Peyer's patch (tissue), 4 donors: ENCODE measurements around the gene SIL1. TPM values are rescaled to one million over a fixed set of nuclear protein-coding genes. Genes with fewer than 3 reads are reported as not detected.

ENCODE experiments used
- DNase-seq, 3 donors: peaks; one replicate each; pipeline ENCODE4 v3.0.0-alpha.2; 2017 to 2019
- H3K27ac ChIP-seq, 4 donors: fragments of 200-600 bp; sonication (generic); one replicate each; pipeline ENCODE4 v1.5.1; 2016 to 2019
- H3K27me3 ChIP-seq, 2 donors: fragments of 200-600 bp; sonication (generic); one replicate each; pipeline ENCODE4 v1.5.1; 2019
- H3K36me3 ChIP-seq, 3 donors: fragments of 200-600 bp; sonication (generic); one replicate each; pipeline ENCODE4 v1.5.1; 2016 to 2019
- H3K4me1 ChIP-seq, 4 donors: fragments of 200-600 bp; sonication (generic); one replicate each; pipeline ENCODE4 v1.5.1; 2016 to 2019
- H3K4me3 ChIP-seq, 4 donors: fragments of 200-600 bp; sonication (generic); 1 replicate in 3 of 4; 2 replicates in 1 of 4; pipeline ENCODE4 v1.5.1; 2016 to 2019; ENCODE audit warnings: mild to moderate bottlenecking in 1 of 4
- H3K9me3 ChIP-seq, 4 donors: fragments of 200-600 bp; sonication (generic); one replicate each; pipeline ENCODE4 v1.5.1; 2016 to 2019; ENCODE audit warnings: mild to moderate bottlenecking in 1 of 4
- CTCF ChIP-seq, 6 experiments: fragments of 450-650 bp in 4 of 6; fragments of 200-600 bp in 2 of 6; sonication (generic) in 1 of 6; IDR thresholded peaks; one replicate each; pipeline ENCODE4 v1.5.1; 2017 to 2019; ENCODE audit warnings: antibody characterized with exemption in 6 of 6, mild to moderate bottlenecking in 3 of 6, moderate library complexity in 1 of 6
- POLR2A ChIP-seq, 2 donors: fragments of 450-650 bp; IDR thresholded peaks; one replicate each; pipeline ENCODE4 v1.5.1; 2017; ENCODE audit warnings: antibody characterized with exemption in 2 of 2, mild to moderate bottlenecking in 2 of 2, moderate library complexity in 2 of 2
- total RNA-seq, 4 donors: library from RNA; depleted of rRNA; stranded (reverse); fragments of >200 nt; gene quantifications; one replicate each; pipeline ENCODE4 v1.1.0, GENCODE V29; 2016

SIL1 gene
- total RNA-seq, 4 donors from 2014 or later = 23.6 to 84.2 (median 39.2) TPM

GRCh38 chr5:138949223-138949574, 249.0 kb downstream of the SIL1 start:
- no peak overlapping the region for H3K4me3 ChIP-seq
- no peak for DNase-seq
- no peaks in the 10 kb centered on the region for H3K27me3 ChIP-seq
- H3K4me1 ChIP-seq = peaks cover 0 to 23% (median 9%) of the 10 kb centered on the region in 4 donors
- H3K36me3 ChIP-seq = peaks cover 0 to 9% (median 0%) of the 10 kb centered on the region in 3 donors
- no peaks in the 10 kb centered on the region for H3K9me3 ChIP-seq
- TF ChIP-seq CTCF (IDR thresholded peaks at IDR 0.05) (no peak), POLR2A (IDR thresholded peaks at IDR 0.05) (no peak)
- H3K27ac ChIP-seq = no peak overlapping the region

GRCh38 chr5:138948471-138949222, 249.5 kb downstream of the SIL1 start:
- Histone ChIP-seq H3K4me3 (no peak overlapping the region), H3K27ac (no peak overlapping the region), H3K9me3 (no peaks in the 10 kb centered on the region), H3K27me3 (no peaks in the 10 kb centered on the region), H3K4me1 (peaks cover 0 to 17% (median 9%) of the 10 kb centered on the region in 4 donors), H3K36me3 (peaks cover 0 to 9% (median 0%) of the 10 kb centered on the region in 3 donors)
- DNase-seq = peak in 1 of 3 donors; percentile 35
- TF ChIP-seq POLR2A (IDR thresholded peaks at IDR 0.05) (no peak), CTCF (IDR thresholded peaks at IDR 0.05) (no peak)

- Histone ChIP-seq H3K27ac (no peak overlapping the region), H3K9me3 (no peaks in the 10 kb centered on the region), H3K4me1 (peaks cover 0 to 9% (median 2%) of the 10 kb centered on the region in 4 donors), H3K27me3 (no peaks in the 10 kb centered on the region), H3K4me3 (no peak overlapping the region), H3K36me3 (peaks cover 0 to 9% (median 0%) of the 10 kb centered on the region in 3 donors)
- DNase-seq = peak in 2 of 3 donors; percentile 11 to 34
- no peak for TF ChIP-seq CTCF (IDR thresholded peaks at IDR 0.05)
- no peak for TF ChIP-seq POLR2A (IDR thresholded peaks at IDR 0.05)
These were observed 250.4 kb downstream of the SIL1 start for GRCh38 chr5:138947780-138948179.

GRCh38 chr5:138946831-138947560, 251.2 kb downstream of the SIL1 start:
- H3K27ac ChIP-seq = no peak overlapping the region
- peak in 2 of 3 donors; percentile 28 to 35 for DNase-seq
- H3K4me3 ChIP-seq = no peak overlapping the region
- peaks cover 0 to under 1% (median 0%) of the 10 kb centered on the region in 4 donors for H3K4me1 ChIP-seq
- no peak for TF ChIP-seq CTCF (IDR thresholded peaks at IDR 0.05)
- no peak for TF ChIP-seq POLR2A (IDR thresholded peaks at IDR 0.05)
- peaks cover 0 to 9% (median 0%) of the 10 kb centered on the region in 3 donors for H3K36me3 ChIP-seq
- H3K9me3 ChIP-seq = no peaks in the 10 kb centered on the region
- no peaks in the 10 kb centered on the region for H3K27me3 ChIP-seq

GRCh38 chr5:138946241-138946623, 251.9 kb downstream of the SIL1 start:
- H3K36me3 ChIP-seq = peaks cover 0 to 9% (median 0%) of the 10 kb centered on the region in 3 donors
- H3K4me3 ChIP-seq = no peak overlapping the region
- no peak overlapping the region for H3K27ac ChIP-seq
- peak in 1 of 3 donors; percentile 32 for DNase-seq
- H3K27me3 ChIP-seq = no peaks in the 10 kb centered on the region
- H3K4me1 ChIP-seq = no peaks in the 10 kb centered on the region
- no peaks in the 10 kb centered on the region for H3K9me3 ChIP-seq
- no peak for TF ChIP-seq CTCF (IDR thresholded peaks at IDR 0.05)
- TF ChIP-seq POLR2A (IDR thresholded peaks at IDR 0.05) = no peak
